ENCODE data around the gene GALNT15. TPM values are rescaled to one million over a fixed set of nuclear protein-coding genes. Genes with fewer than 3 reads are reported as not detected.
A peak's percentile ranks its signal among the peaks of the same experiment; 100 is the strongest.

GALNT15 gene
- total and polyA plus RNA-seq, 2 experiments from 2014 or later = 0.18 to 0.97 TPM

DNA sequence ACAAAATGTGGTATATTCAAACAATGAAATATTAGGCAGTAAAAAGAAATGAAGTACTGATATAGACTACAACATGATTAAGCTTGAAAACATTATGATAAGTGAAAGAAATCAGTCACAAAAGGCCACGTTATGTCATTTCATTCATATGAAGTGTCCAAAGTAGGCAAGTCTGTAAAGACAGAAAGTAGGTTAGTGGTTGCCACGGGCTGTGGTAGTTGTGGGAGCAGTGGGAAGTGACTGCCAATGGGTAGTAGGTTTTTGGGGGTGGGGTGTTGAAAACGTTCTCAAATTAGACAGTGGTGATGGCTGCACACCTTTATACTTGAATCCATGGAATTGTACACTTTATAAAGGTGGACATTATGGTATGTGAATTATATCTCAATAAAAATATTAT lies 12.1 kb downstream of the GALNT15 start:
- no peaks in the 10 kb centered on the region for H3K27me3 ChIP-seq
- H3K4me3 ChIP-seq = no peak overlapping the region
- no peaks in the 10 kb centered on the region for H3K36me3 ChIP-seq
- no peak overlapping the region for H3K27ac ChIP-seq
- no peaks in the 10 kb centered on the region for H3K4me1 ChIP-seq (ENCODE audit: low read depth)
- no peak for DNase-seq (ENCODE audit: low read depth in 1 of 2, low spot score in 1 of 2)
- TF ChIP-seq, protein P1, sequence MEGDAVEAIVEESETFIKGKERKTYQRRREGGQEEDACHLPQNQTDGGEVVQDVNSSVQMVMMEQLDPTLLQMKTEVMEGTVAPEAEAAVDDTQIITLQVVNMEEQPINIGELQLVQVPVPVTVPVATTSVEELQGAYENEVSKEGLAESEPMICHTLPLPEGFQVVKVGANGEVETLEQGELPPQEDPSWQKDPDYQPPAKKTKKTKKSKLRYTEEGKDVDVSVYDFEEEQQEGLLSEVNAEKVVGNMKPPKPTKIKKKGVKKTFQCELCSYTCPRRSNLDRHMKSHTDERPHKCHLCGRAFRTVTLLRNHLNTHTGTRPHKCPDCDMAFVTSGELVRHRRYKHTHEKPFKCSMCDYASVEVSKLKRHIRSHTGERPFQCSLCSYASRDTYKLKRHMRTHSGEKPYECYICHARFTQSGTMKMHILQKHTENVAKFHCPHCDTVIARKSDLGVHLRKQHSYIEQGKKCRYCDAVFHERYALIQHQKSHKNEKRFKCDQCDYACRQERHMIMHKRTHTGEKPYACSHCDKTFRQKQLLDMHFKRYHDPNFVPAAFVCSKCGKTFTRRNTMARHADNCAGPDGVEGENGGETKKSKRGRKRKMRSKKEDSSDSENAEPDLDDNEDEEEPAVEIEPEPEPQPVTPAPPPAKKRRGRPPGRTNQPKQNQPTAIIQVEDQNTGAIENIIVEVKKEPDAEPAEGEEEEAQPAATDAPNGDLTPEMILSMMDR (IDR thresholded peaks at IDR 0.05; ENCODE audit: low read depth, low read length) = no peak
- no peaks in the 10 kb centered on the region for H3K9me3 ChIP-seq (ENCODE audit: low read depth)

DNA sequence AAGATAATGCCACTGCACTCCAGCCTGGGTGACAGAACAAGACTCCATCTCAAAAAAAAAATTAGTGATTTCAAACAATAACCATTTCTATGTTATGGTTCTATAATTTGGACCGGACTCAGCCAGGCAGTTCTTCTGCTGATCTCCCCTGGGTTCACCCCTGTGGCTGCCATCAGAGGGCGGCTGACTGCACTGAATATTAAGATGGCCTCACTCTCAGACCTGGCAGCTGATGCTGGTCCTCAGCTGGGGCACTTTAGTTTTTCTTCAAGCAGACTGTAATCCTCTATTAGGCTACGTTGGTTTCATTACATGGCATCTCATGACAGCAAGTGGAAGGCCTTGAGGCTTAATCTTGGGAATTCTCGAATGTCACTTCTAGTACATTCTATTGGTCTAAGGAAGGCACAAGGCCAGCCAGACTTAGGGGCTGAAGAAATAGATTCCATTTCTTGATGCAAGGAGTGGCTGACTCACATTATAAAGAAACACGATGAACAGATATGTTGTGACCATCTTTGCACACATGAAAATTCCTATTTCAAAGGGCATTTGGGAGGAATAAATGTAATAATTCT lies 12.8 kb downstream of the GALNT15 start:
- TF ChIP-seq, protein P1 (IDR thresholded peaks at IDR 0.05; ENCODE audit: low read depth, low read length) = no peak

DNA sequence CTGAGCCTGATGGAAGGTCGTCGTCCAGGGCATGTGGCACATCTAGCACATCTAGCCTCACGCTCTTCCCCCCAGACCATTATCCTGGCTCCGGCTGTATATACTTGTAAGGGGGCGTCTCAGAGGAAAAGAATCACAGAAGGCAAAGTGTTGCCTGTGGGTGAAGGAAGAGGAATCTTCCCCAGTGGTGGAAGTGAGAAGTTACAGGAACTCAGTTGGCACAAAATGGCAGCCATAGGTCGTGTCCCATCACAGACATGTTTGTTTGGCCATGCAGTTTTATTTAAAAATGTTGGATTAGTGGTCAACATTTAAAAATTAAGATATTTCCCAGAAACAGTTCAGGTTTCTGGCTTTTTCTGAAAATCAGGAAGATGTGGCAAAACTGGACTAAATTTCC lies 13.6 kb downstream of the GALNT15 start:
- no peak overlapping the region for H3K27ac ChIP-seq
- H3K4me1 ChIP-seq (ENCODE audit: low read depth) = no peaks in the 10 kb centered on the region
- H3K27me3 ChIP-seq = no peaks in the 10 kb centered on the region
- no peak for DNase-seq (ENCODE audit: low read depth in 1 of 2, low spot score in 1 of 2)
- H3K36me3 ChIP-seq = no peaks in the 10 kb centered on the region
- TF ChIP-seq, protein P1 (IDR thresholded peaks at IDR 0.05; ENCODE audit: low read depth, low read length) = no peak
- no peak overlapping the region for H3K4me3 ChIP-seq
- no peaks in the 10 kb centered on the region for H3K9me3 ChIP-seq (ENCODE audit: low read depth)

More for the DNA sequence above, 12.8 kb downstream of the GALNT15 start:
- no peak overlapping the region for H3K4me3 ChIP-seq
- H3K27me3 ChIP-seq = no peaks in the 10 kb centered on the region
- no peak overlapping the region for H3K27ac ChIP-seq
- DNase-seq (ENCODE audit: low read depth in 1 of 2, low spot score in 1 of 2) = no peak
- H3K4me1 ChIP-seq (ENCODE audit: low read depth) = no peaks in the 10 kb centered on the region
- H3K9me3 ChIP-seq (ENCODE audit: low read depth) = no peaks in the 10 kb centered on the region
- no peaks in the 10 kb centered on the region for H3K36me3 ChIP-seq

DNA sequence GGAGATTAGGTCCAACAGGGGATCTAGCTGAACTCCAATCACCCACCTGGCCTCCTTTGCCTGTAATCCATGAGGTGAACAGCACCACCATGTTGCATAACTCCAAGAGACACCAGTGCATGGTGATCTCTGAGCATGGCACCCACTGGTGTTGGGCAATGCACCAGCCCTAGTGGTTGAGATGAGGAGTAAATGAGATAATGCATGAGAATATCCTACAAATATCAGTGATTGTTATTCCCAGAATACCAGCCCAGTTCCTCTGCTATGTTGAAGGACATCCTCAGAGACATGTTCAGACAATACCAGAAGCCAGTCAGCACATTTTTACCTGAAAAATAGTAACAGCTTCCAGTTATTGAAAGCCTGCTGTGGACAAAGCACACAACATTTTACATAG lies 14.7 kb downstream of the GALNT15 start:
- no peaks in the 10 kb centered on the region for H3K36me3 ChIP-seq
- H3K27ac ChIP-seq = no peak overlapping the region
- H3K27me3 ChIP-seq = no peaks in the 10 kb centered on the region
- DNase-seq (ENCODE audit: low read depth in 1 of 2, low spot score in 1 of 2) = no peak
- TF ChIP-seq, protein P1 (IDR thresholded peaks at IDR 0.05; ENCODE audit: low read depth, low read length) = no peak
- no peak overlapping the region for H3K4me3 ChIP-seq
- no peaks in the 10 kb centered on the region for H3K4me1 ChIP-seq (ENCODE audit: low read depth)
- H3K9me3 ChIP-seq (ENCODE audit: low read depth) = no peaks in the 10 kb centered on the region

DNA sequence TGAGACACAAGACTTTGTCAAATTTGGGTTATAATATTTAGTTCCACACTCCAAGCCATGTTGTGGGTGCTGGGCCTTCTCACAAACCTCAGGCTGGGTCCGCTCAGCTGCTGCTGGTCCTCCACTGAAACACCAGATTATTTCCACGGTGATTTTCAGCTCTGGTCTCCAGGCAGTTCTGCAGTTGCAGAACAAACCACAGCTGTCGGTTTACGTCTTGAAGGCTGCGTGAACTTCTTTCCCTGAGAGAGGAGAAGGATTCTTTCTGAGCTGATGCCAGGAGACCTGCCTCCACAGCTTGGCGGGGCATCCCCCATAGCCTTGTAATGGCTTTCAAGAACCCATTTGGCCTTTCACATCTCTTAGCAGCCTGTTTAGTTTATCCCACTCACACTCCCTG lies 16.2 kb downstream of the GALNT15 start:
- Histone ChIP-seq H3K36me3 (no peaks in the 10 kb centered on the region), H3K27ac (no peak overlapping the region), H3K4me3 (no peak overlapping the region), H3K27me3 (no peaks in the 10 kb centered on the region), H3K4me1 (ENCODE audit: low read depth) (no peaks in the 10 kb centered on the region), H3K9me3 (ENCODE audit: low read depth) (no peaks in the 10 kb centered on the region)
- TF ChIP-seq, protein P1 (IDR thresholded peaks at IDR 0.05; ENCODE audit: low read depth, low read length) = no peak
- DNase-seq (ENCODE audit: low read depth in 1 of 2, low spot score in 1 of 2) = peak in 1 of 2 donors; percentile 35

Data from cardiac muscle cell (in vitro differentiated cells and primary cell).